ENCODE measurements around the gene TUBGCP2. TPM values are rescaled to one million over a fixed set of nuclear protein-coding genes. Genes with fewer than 3 reads are reported as not detected.
"Not testable (repeated sequence)": the region's sequence is repeated elsewhere in the genome, so short reads cannot be mapped to it uniquely, and the experiment has no call there.

The TUBGCP2 gene
- total and polyA plus RNA-seq, 2 donors = 27.8 to 35.6 TPM

- Histone ChIP-seq H3K4me1 (ENCODE audit: insufficient read depth) (peaks cover 2% of the 10 kb centered on the region), H3K4me3 (ENCODE audit: low read depth, low read length) (peak overlapping the region; percentile 44), H3K36me3 (ENCODE audit: insufficient read depth) (no peaks in the 10 kb centered on the region), H3K27ac (ENCODE audit: low read depth) (no peak overlapping the region)
- no peak for DNase-seq (ENCODE audit: extremely low spot score)
- WGBS = 2% methylated on average over 91 of the region's 91 CpGs
Observed at GRCh38 chr10:133325440-133326222, 17.0 kb upstream of the TUBGCP2 start.

- H3K36me3 ChIP-seq (ENCODE audit: insufficient read depth) = no peaks in the 10 kb centered on the region
- WGBS = 23% methylated on average over 20 of the region's 20 CpGs
- DNase-seq (ENCODE audit: extremely low spot score) = no peak
- H3K27ac ChIP-seq (ENCODE audit: low read depth) = no peak overlapping the region
- H3K4me1 ChIP-seq (ENCODE audit: insufficient read depth) = peaks cover 2% of the 10 kb centered on the region
- H3K4me3 ChIP-seq (ENCODE audit: low read depth, low read length) = no peak overlapping the region
Observed at GRCh38 chr10:133324857-133325260, 16.2 kb upstream of the TUBGCP2 start.

- WGBS = 9% methylated on average over 13 of the region's 13 CpGs
- no peak for DNase-seq (ENCODE audit: extremely low spot score)
- Histone ChIP-seq H3K27ac (ENCODE audit: low read depth) (no peak overlapping the region), H3K4me3 (ENCODE audit: low read depth, low read length) (no peak overlapping the region), H3K4me1 (ENCODE audit: insufficient read depth) (peaks cover 2% of the 10 kb centered on the region), H3K36me3 (ENCODE audit: insufficient read depth) (no peaks in the 10 kb centered on the region)
Observed at GRCh38 chr10:133324198-133324792, 15.6 kb upstream of the TUBGCP2 start.

GRCh38 chr10:133322064-133322709 lies 13.5 kb upstream of the TUBGCP2 start:
- H3K36me3 ChIP-seq (ENCODE audit: insufficient read depth); DNase-seq (ENCODE audit: extremely low spot score): not testable (repeated sequence)
- WGBS = 76% methylated on average over 12 of the region's 14 CpGs

GRCh38 chr10:133320852-133321422 lies 12.3 kb upstream of the TUBGCP2 start:
- H3K4me3 ChIP-seq (ENCODE audit: low read depth, low read length) = not testable (repeated sequence)
- WGBS = 95% methylated on average over 6 of the region's 6 CpGs

More at GRCh38 chr10:133322064-133322709, 13.5 kb upstream of the TUBGCP2 start:
- H3K4me1 ChIP-seq (ENCODE audit: insufficient read depth); H3K27ac ChIP-seq (ENCODE audit: low read depth); H3K4me3 ChIP-seq (ENCODE audit: low read depth, low read length): not testable (repeated sequence)

GRCh38 chr10:133318494-133319127 lies 9.9 kb upstream of the TUBGCP2 start:
- WGBS = 8% methylated on average over 51 of the region's 51 CpGs
- no peak for DNase-seq (ENCODE audit: extremely low spot score)

More at GRCh38 chr10:133320852-133321422, 12.3 kb upstream of the TUBGCP2 start:
- not testable (repeated sequence) for H3K4me1 ChIP-seq (ENCODE audit: insufficient read depth); H3K36me3 ChIP-seq (ENCODE audit: insufficient read depth); H3K27ac ChIP-seq (ENCODE audit: low read depth); DNase-seq (ENCODE audit: extremely low spot score)

GRCh38 chr10:133316732-133317131 lies 8.1 kb upstream of the TUBGCP2 start:
- Histone ChIP-seq H3K4me1 (ENCODE audit: insufficient read depth) (no peaks in the 10 kb centered on the region), H3K36me3 (ENCODE audit: insufficient read depth) (no peaks in the 10 kb centered on the region), H3K27ac (ENCODE audit: low read depth) (no peak overlapping the region), H3K4me3 (ENCODE audit: low read depth, low read length) (no peak overlapping the region)
- 88% methylated on average over 7 of the region's 7 CpGs for WGBS
- DNase-seq (ENCODE audit: extremely low spot score) = no peak

More at GRCh38 chr10:133318494-133319127, 9.9 kb upstream of the TUBGCP2 start:
- no peak overlapping the region for H3K4me3 ChIP-seq (ENCODE audit: low read depth, low read length)
- H3K27ac ChIP-seq (ENCODE audit: low read depth) = no peak overlapping the region
- no peaks in the 10 kb centered on the region for H3K36me3 ChIP-seq (ENCODE audit: insufficient read depth)
- H3K4me1 ChIP-seq (ENCODE audit: insufficient read depth) = no peaks in the 10 kb centered on the region

GRCh38 chr10:133316266-133316665 lies 7.6 kb upstream of the TUBGCP2 start:
- DNase-seq (ENCODE audit: extremely low spot score) = no peak
- H3K36me3 ChIP-seq (ENCODE audit: insufficient read depth) = no peaks in the 10 kb centered on the region
- H3K27ac ChIP-seq (ENCODE audit: low read depth) = no peak overlapping the region
- WGBS = 91% methylated on average over 9 of the region's 9 CpGs
- no peaks in the 10 kb centered on the region for H3K4me1 ChIP-seq (ENCODE audit: insufficient read depth)
- H3K4me3 ChIP-seq (ENCODE audit: low read depth, low read length) = no peak overlapping the region

- no peak overlapping the region for H3K27ac ChIP-seq (ENCODE audit: low read depth)
- 84% methylated on average over 5 of the region's 5 CpGs for WGBS
- H3K36me3 ChIP-seq (ENCODE audit: insufficient read depth) = no peaks in the 10 kb centered on the region
- H3K4me3 ChIP-seq (ENCODE audit: low read depth, low read length) = no peak overlapping the region
- H3K4me1 ChIP-seq (ENCODE audit: insufficient read depth) = no peaks in the 10 kb centered on the region
- no peak for DNase-seq (ENCODE audit: extremely low spot score)
Observed at GRCh38 chr10:133315847-133316246, 7.2 kb upstream of the TUBGCP2 start.

- no peaks in the 10 kb centered on the region for H3K4me1 ChIP-seq (ENCODE audit: insufficient read depth)
Observed at GRCh38 chr10:133314911-133315310, 6.2 kb upstream of the TUBGCP2 start.

GRCh38 chr10:133313192-133313591 lies 4.5 kb upstream of the TUBGCP2 start:
- H3K4me1 ChIP-seq (ENCODE audit: insufficient read depth) = no peaks in the 10 kb centered on the region
- no peak for DNase-seq (ENCODE audit: extremely low spot score)
- no peak overlapping the region for H3K27ac ChIP-seq (ENCODE audit: low read depth)
- 80% methylated on average over 4 of the region's 4 CpGs for WGBS
- no peaks in the 10 kb centered on the region for H3K36me3 ChIP-seq (ENCODE audit: insufficient read depth)
- H3K4me3 ChIP-seq (ENCODE audit: low read depth, low read length) = no peak overlapping the region

More at GRCh38 chr10:133314911-133315310, 6.2 kb upstream of the TUBGCP2 start:
- Histone ChIP-seq H3K4me3 (ENCODE audit: low read depth, low read length) (no peak overlapping the region), H3K36me3 (ENCODE audit: insufficient read depth) (no peaks in the 10 kb centered on the region), H3K27ac (ENCODE audit: low read depth) (no peak overlapping the region)
- no peak for DNase-seq (ENCODE audit: extremely low spot score)
- 84% methylated on average over 12 of the region's 12 CpGs for WGBS

- no peak overlapping the region for H3K4me3 ChIP-seq (ENCODE audit: low read depth, low read length)
- WGBS = 93% methylated on average over 9 of the region's 9 CpGs
- no peaks in the 10 kb centered on the region for H3K4me1 ChIP-seq (ENCODE audit: insufficient read depth)
- H3K36me3 ChIP-seq (ENCODE audit: insufficient read depth) = no peaks in the 10 kb centered on the region
- no peak for DNase-seq (ENCODE audit: extremely low spot score)
- no peak overlapping the region for H3K27ac ChIP-seq (ENCODE audit: low read depth)
Observed at GRCh38 chr10:133312769-133313145, 4.1 kb upstream of the TUBGCP2 start.

GRCh38 chr10:133312016-133312768 lies 3.5 kb upstream of the TUBGCP2 start:
- 93% methylated on average over 23 of the region's 23 CpGs for WGBS
- DNase-seq (ENCODE audit: extremely low spot score) = no peak
- Histone ChIP-seq H3K36me3 (ENCODE audit: insufficient read depth) (no peaks in the 10 kb centered on the region), H3K4me1 (ENCODE audit: insufficient read depth) (no peaks in the 10 kb centered on the region), H3K4me3 (ENCODE audit: low read depth, low read length) (no peak overlapping the region), H3K27ac (ENCODE audit: low read depth) (no peak overlapping the region)
